GDM1 (cell line): ENCODE measurements around the gene WDR7.

Source experiments
- DNase-seq: peaks from one replicate; lab custom pipeline; 2025; lab: John Stamatoyannopoulos, UW

The WDR7 gene

DNA sequence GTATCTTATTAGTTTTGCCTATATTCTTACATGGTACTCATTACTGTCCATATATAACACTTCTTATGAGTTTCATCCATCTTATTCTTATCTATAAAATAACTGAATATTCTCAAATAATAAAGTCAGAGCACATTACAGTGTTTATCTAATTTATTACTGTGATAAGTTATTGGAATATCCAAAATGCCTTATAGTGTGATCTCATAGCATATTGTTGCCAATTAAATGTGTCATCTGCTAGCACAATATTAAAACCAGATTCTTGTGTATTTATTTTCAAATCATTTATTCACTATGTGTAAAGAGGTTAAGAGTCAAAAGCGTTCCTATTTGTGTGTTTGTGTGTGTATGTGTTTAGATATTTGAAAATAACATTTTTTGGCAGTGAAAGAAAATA, 151.9 kb downstream of the WDR7 start:
- no peak for DNase-seq

DNA sequence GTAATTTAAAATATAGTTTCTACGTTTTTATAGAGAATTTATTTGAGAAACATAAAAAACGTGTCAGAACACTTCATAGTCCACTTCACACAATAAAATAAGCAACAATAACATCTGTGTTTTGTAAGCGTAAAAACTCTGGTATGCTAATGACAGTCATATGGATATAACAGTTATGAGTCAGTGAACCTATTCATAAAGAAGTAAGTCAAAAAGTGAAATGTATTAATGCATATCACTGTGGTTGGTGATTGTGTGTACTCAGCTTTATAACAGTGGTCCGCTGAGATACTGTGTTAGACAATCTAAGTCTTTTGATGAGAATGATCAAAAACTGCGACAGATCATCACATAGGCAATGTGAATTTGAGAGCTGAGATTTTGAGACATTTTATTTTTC, 153.2 kb downstream of the WDR7 start:
- DNase-seq, result no peak

DNA sequence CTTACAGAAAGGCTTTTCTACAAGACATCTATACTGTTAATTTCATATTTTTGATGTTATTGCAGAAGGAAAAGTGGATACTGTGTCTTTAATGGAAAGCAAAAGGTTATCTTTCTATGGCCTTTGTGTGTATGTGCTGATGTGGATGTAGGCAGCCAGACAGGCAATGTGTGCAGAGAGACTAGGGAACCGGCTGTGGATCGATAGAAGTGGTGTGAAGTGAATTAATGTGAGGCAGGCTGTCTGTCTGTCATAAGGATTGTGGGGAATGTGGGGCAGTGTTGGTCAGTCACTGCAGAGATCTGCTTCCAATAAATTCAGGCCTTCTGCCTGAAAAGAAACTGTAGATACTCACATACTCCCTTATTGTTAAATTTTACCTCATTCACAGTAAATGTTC, 156.7 kb downstream of the WDR7 start:
- DNase-seq, result no peak

DNA sequence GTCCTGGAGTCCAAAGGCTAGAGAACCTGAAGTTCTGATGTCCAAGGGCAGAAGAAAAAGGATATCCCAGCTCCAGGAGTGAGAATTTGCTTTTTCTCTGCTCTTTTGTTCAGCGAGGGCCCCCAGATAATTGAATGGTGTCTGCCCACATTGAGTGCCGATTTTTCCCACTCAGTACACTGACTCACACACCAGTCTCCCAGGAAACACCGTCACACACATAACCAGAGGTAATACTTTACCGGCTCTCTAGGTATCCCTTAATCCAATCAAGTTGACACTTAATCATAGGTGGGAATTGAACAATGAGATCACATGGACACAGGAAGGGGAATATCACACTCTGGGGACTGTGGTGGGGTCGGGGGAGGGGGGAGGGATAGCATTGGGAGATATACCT, 161.5 kb downstream of the WDR7 start:
- DNase-seq, result no peak

DNA sequence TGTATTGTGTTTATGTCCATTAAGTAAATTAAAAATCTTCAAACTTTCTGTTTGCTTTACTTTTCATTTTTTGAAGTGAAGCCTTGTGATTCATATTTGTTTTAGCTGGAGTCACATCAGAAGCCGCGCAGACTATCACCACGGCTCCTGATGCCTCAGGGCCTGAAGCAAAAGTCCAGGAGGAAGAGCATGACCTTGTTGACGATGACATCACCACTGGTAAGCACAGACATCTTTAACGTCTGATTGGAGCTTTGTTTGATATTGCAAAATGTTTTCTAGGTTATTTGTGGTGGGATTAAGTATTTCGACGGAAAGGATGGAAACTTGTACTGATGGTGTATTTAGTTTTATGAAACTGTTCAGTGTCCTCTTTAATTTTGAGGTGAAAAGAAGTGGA, 164.8 kb downstream of the WDR7 start:
- DNase-seq, result no peak

DNA sequence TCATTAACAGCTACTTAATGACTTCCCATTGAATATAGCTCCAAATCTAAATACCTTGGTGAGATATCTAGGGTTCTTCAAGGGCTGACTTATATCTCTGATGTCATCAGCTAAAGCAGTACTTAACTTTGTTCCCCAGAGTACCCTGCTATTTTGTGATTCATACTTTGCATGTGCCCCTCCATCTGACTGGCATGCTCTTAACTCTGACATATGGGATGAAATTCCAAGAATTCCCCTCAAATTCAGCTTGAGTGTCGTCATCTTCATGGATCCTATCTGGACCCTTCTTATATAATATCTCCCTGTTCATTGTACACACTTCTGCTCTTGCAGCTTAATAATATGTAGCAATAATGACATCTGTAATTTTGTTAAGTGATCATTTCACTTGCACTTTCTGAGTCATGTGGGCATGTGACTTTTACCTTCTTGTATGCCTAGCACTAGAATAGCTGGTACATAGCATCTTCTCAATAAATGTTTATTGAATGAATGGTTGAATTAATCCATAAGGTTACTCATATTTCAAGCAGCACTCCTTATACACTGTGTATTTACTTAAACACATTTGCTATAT, 172.9 kb downstream of the WDR7 start:
- no peak for DNase-seq

DNA sequence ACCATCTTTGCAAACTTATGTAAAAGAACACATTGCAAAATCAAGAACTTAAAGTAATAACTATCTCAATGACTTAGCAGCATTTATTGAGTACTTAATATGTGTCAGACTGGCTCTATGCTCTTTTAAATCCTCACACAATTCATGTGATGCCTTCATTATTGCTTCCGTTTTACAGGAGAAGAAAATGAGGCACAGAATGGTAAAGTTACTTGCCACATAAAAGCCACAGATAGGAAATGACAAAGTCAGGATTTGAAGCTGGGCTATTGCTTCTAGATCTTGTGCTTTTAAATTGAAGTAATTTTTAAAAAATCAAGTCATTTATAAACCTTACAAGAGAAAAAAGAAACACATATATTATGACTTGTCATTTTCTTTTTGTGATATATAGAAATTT, 174.2 kb downstream of the WDR7 start:
- DNase-seq, result no peak

DNA sequence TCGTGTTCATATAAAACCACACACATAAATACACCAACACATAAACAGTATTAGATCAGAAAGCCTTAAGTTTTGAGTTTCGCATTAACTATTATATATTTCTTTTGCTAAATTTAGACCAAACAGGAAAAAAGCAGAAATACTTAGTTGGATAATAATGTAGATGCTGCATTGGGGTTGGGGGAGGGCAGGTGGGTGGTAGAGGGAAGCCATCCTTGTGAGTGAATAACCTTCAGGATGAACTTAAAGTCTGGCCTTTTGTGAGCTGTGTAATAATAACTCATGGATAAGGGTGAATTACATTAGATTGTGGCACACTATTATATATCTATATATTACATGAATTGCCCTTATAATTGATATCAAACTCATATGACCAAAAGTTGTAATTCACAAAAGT, 174.7 kb downstream of the WDR7 start:
- no peak for DNase-seq

DNA sequence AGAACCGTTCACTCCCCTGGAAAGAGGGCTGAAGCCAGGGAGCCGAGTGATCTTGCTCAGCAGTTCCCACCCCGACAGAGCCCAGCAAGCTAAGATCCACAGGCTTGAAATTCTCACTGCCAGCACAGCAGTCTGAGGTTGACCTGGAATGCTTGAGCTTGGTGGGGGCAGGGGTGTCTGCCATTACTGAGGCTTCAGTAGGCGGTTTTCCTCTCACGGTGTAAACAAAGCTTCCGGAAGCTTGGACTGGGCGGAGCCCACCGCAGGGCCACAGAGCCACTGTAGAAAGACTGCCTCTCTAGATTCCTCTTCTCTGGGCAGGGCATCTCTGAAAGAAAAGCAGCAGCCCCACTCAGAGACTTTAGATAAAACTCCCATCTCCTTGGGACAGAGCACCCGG, 180.8 kb downstream of the WDR7 start:
- DNase-seq, result no peak

DNA sequence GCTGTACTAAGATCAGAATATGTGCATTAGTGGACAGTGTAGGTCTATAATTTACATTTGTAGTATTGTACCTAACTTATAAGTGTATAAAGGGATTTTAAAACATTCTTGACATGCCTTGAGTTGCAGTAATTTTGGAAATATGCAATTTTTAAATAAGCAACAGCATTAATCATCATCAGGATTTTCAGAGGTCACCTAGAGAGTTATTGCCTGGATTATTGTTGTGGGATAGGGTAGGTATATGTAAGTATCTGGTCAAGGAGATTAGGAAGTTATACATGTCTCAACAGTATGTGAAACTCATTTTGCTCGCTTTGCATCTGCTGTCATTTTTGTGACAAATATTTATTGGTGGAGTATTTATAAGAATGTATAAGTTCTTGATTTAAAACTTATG, 184.2 kb downstream of the WDR7 start:
- DNase-seq, result no peak

DNA sequence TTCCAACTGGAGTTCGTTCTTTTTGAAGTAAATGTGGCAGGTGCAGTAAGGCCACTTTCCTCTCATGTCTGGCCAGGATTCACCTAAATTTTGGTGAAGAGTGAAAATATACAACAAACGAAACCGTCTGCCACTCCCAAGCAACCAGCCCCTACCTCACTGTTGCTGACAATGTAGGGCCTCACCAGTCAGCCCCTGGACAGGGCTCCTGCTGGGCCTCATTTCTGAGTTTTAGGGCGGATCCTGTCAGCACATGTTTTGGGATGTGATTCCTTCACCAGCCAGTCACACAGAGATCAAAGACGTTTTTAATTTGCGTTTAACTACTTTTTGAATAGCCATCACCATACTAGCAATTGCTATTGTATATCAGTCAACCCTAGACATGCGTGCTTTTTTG, 185.0 kb downstream of the WDR7 start:
- no peak for DNase-seq

DNA sequence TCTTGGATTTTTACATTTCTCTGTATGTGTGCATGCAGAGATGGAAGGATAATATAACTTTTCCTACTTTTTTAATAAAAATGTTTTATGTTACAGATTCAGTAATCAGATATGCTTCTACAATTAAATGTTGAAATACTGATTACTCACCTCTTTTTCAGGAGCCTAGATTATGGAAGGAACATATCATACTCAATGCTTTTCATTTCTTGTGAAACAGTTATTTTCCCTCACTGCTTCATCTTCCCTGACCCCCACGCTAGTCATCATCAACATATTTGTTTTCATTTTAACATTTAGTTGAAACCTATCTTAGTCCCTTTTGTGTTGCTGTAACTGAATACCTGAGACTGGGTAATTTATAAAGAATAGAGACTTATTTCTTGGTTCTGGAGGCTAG, 190.7 kb downstream of the WDR7 start:
- no peak for DNase-seq

DNA sequence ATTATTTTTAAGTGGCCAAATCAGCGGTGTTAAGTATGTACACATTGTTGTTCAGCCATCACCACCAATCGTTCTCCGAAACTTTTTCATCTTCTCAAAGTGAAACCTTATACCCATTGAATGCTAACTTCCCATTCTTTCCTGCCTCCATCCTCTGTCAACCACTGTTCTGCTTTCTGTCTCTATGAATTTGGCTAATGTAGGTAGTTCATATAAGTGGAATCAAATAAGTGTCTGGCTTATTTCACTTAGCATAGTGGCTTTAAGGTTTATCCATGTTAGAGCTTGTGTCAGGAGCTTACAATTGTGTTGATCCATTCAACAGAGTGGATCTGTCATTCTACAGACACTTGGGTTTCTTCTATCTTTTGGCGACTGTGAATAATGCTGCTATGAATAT, 192.1 kb downstream of the WDR7 start:
- DNase-seq, result no peak

DNA sequence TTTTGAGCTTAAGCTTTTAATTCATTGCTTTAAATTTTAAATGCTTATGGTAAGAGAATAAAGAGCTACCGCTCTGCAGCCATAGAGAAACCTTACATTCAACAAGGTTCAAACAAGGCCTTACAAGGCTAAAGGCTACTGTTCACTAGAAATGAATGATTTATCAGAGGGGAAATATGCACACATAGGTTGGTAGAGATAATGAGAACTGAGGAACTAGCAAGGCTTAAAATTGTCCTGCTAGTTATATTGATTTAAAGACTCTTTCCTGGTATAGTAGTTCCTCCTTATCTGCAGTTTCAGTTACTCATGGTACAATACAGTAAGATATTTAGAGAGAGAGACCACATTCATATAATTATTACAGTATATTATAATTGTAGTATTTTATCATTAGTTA, 193.4 kb downstream of the WDR7 start:
- DNase-seq, result no peak

DNA sequence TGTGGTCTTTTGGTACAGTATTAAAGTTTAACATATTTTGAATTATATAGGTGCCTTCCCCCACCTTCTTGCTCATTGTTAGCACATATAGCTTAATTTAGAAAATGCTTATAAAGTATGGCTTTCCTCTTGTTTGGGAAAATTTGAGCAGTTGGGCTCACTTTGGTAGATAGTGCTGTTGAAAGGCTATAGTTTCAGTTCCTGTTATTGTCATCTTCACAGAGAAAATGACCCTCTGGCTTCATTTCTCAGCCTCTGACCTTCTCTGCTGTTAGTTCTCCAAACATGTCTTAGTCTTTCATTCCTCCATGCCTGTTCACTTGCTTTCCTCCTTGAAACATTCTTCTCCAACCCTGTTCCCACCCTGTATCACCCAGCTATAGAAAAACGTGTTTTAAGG, 200.6 kb downstream of the WDR7 start:
- DNase-seq, result no peak

DNA sequence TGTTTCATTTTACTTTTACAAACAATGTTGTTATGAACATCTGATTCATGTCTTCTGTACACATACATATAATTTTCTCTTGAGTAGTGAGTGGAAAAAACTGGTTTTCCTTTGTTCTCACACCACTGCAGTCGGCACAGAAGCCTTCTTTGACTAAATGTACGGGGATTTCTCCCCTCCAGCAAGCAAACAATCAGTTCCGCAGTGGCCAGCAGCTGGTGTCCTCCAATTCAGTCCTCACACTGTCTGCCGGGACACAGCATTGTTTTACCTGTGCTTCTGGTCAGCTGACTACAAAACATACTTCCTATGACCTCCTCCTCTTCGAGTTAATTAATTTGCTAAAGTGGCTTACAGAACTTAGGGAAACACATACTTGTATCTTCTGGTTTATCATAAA, 202.8 kb downstream of the WDR7 start:
- no peak for DNase-seq

DNA sequence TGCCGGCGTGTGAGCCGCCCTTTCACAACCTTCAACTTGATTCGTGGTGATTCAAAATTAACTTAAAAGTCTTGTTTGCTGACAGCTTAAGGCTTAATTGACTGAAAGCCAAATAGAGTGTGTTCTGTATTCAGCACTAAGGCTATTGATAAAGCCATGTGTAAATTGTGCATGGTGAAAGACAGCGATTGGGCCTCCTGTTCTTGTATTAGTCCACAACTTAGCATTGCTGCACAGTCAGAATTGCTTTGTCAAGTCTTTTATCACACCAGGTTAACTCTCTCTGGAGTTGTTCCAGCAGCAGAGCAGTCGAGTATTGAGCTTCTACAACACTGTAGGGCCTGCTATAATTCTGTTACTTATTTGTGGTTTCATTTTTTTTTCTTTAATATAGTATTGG, 210.1 kb downstream of the WDR7 start:
- no peak for DNase-seq

DNA sequence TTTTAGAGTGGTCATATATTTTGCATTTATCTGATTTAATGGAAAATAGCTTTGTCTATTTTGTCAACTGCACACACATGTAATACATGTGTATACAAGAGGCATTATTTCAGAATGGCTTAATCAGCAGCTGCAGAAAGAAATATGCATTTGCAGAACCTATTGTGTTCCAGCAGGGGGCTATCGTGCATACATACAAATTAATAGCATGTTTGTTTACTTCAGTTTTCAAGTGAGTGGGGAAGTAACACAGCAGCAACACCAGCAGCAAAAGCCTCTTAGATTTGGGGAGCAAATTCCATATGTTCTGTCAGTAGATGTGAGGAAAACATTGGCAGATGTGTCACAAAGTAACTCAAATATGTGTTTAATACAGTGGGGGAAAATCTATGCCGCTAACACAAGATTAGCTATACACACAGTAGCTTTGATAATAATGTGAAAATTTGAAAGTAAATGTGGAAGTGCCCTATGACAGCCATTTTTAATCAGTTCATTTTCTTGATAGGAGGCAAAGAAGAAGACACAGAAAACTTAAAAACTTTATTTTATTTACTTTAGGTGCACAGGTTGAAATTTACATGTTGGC, 218.1 kb downstream of the WDR7 start:
- DNase-seq, result peak; percentile 10

DNA sequence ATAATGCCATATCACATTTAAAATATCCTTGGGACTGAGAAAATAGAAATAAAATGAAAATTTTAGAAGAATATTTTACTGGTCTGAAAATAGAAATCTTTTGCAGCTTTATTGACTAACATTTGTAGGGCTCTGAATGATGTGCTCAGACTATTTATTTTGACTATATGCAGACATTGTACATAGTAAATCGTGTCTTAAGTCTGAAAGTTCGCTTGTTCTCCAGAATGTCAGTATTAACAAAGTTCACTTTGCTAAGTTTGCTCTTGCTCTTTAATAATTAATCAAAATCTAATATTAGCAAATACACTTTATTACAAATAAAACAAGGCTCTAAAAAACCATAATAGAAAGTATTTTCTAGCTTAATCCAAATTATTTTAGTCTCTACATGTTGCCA, 219.8 kb downstream of the WDR7 start:
- DNase-seq, result no peak

DNA sequence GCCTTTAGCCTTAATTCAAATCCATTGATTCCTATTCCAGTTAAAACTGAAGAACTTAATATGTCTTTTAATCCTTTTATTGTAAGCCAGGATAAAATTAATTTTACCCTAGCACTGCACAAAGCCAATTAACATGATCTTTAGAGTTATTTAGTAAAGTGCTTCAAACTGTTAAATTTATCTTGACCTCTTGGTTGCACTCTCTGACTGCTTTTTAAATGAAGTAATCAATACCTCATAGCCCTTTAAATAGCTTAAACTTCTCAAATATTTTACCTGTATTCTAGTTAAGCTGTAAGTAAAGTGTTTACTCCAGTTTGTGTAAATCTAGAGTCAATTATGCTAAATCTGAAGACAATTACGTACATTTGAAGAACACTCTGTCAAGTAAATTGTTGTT, 221.0 kb downstream of the WDR7 start:
- no peak for DNase-seq

DNA sequence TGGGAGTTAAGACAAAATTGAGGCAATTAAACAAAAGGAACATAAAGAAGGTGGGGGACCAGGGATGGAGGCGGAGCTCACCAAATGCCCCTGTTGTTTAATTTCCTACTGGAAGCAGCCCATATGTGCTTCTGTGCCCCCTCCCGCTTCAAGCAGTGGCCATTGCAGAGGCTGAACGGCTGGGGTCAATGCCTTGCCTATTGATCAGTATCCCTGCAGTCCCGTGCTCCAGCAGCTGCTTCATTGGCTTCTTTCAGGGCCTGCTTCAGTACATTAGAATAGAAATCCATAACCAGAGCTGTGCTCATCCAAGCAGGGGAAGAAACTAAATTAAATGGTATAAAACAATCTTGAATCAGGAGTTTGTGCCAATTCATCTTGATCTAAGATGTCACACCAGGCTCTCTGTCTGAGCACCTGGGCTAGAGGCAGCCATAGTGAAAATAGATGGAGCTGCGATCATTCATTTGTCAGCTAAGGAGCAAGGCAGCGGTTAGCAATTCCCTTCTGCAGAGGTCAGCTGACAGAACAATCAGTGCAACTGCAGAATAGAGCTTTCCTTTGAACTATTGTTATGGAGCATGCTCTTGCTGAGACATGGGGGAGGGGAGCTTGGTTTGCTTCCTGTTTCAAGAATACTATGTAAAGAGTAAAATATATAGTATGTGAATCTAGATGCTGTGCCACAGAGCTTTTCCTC, 222.4 kb downstream of the WDR7 start:
- no peak for DNase-seq

DNA sequence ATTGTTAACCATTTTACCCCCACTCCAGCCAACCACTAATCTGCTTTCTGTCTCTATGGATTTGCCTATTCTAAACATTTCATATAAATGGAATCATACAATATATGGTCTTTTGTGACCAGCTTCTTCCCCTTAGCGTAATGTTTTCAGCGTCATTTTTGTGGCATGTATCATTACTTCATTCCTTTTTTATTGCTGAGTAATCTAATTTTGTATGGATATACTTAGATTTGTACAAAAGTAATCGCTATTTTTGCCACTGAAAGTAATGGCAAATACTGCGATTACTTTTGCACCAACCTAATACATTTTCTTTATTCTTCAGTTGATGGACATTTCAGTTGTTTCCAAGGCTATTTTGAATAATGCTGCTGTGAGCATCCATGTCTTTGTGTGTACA, 227.6 kb downstream of the WDR7 start:
- DNase-seq, result no peak

DNA sequence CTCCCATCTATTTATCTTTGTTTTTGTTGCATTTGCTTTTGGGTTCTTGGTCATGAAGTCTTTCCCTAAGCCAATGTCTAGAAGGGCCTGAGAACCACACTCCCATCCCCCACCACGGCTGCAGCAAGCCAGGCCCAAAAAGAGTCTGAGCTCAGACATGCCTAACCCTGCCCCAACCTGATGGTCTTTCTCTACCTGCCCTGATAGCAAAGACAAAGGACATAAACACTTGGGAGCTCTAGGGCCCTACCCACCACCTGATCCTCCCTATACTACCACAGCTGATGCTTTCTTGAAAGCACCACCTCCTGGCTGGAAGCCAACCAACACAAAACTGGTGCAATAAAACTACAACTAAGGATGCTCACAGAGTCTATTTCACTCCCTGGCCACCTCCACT, 233.4 kb downstream of the WDR7 start:
- no peak for DNase-seq

DNA sequence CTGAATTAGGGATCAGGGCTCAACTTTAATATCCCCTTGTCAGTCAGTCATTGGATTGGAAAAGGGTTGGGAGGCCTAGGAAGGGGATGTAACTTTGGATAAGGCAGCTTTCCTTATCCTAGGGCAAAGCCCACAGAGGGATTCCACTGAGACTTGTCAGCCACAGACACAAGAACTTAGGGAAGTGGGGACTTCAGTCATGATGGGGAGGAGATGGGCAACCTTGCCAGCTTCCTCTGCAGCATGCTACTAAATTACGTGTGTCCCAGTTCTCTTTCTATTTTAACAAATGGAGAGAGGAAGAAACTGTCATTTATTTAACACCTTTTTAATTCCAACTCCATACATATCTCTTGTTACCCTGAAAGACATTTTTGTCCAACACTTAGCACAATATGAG, 237.8 kb downstream of the WDR7 start:
- DNase-seq, result no peak
